ENCODE data around the gene C7orf33.

- TF ChIP-seq CTCF (IDR thresholded peaks at IDR 0.05; ENCODE audit: insufficient read depth, low read depth, low read length) (no peak), EZH2 (IDR thresholded peaks at IDR 0.05; ENCODE audit: insufficient read depth, low read length) (no peak)
These were observed 10.1 kb upstream of the C7orf33 start for GRCh38 chr7:148580446-148580845.
